NCI-H146 (cell line): Measurements from ENCODE around the gene IL1RAPL1.

Experiments
- DNase-seq: peaks from one replicate; lab custom pipeline; 2025; lab: John Stamatoyannopoulos, UW

Gene IL1RAPL1

DNA sequence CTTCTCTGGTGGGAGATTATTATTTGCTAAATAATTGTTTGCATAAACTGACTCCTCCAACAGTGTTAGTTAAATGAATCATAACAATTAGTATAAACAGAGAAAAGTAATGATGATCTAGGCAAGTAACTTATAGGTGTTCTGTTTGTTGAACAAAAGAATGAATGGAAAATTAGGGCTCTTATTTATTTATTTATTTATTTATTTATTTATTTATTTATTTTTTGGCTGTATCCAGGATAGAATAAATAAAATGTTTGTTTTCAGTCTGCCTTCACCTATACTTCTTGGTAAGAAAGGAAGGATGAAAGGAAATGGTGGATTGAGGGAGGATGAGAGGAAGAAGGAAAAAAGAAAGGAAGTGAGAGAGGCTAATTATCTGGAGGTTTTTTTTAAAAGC is 1066.5 kb downstream of the IL1RAPL1 start:
- no peak for DNase-seq

DNA sequence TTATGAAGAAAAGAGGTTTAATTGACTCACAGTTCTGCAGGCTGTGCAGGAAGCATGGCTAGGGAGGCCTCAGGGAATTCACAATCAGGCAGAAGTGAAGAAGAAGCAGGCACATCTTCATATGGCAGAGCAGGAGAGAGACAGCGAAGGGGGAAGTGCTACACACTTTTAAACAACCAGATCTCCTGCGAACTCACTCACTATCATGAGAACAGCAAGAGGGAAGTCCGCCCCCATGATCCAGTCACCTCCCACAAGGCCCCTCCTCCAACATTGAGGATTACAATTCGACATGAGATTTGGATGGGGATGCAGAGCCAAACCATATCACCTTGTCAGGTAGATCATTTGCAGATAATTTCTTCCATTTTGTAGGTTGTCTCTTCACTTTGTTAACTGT is 1072.7 kb downstream of the IL1RAPL1 start:
- no peak for DNase-seq

DNA sequence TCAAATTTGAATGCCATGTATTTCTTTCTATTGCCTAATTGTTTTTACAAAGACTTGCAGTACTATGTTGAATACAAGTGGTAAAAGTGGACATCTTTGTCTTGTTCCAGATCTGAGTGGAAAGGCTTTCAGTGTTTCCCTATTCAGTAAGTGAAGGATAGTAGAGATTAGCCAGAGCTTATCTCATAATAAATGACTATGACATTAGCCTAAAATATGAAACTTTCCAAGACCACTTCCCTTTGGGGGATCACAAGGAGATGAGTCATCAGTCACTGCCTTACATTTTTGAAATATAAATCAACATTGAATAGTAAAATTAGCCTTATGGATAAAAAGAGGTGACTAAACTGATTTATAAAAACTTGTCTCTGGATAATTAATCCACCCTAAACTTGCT is 1074.0 kb downstream of the IL1RAPL1 start:
- DNase-seq = no peak

DNA sequence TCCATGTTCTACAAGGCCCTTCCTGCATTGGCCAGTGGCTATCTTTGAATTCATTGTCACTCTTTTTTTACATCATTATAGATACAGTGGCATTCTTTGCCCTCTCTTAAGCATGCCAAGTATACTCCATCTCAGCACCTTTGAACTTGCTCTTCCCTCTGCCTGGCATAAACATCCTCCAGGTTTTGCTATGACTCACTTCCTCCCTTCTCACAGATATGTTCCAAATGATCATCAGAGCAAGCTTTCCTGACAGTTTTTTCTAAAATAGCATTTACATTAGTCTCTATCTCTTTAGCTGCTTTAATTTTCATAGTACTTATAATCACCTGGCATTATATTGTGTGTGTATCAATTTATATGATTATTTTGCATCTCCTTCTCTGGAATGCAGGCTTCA is 1074.9 kb downstream of the IL1RAPL1 start:
- DNase-seq = no peak

DNA sequence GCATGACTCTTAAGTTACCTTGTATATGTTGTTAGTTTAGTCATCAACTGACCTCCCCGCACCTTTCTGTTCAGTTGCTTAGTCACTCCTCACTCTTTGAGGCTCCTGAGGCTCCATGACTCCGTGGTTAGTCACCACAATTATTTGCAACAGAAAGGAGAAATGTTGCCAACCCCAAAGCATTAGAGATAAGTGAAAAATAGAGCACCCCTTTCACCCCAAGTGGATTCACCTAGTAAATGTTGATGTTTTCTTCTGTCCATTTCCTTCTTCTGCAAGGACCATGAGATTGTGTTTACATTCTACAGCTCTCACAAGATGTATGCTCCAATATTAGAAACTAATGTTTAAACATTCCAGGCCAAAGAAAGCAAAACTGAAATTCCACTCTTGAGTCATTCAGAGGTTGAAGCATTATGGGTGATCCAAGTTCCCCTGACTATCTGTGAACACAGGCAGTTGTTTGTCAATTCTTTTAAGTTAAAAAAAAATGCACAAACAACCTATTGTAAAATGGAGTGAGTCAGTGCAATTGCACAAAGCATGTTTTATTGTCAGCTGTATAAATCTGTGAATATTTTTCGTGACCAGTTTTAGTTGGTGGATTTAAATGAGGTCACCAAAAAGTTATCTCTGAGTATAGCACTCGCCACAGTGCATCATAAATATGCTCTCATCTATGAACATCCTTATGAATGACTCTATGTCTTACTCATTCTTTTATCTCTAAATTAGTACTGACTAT is 1075.7 kb downstream of the IL1RAPL1 start:
- no peak for DNase-seq

DNA sequence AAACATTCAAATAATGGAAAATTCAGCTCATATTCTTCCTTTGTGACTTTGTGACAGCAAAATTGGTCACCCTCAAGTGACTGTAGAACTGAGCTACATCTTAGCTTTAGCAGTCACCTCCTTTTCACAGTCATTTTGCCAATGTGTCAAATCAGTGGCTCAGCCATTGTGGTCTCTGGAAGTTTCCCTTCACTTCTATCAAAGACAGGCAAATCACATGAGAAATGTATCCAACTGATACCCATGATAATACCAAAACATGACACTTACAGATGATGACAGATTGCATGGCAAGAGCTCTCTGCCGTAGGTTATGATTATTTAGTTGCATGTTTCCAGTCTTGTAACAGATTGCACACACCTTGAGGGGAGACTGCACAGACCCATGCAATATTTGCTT is 1078.3 kb downstream of the IL1RAPL1 start:
- no peak for DNase-seq

DNA sequence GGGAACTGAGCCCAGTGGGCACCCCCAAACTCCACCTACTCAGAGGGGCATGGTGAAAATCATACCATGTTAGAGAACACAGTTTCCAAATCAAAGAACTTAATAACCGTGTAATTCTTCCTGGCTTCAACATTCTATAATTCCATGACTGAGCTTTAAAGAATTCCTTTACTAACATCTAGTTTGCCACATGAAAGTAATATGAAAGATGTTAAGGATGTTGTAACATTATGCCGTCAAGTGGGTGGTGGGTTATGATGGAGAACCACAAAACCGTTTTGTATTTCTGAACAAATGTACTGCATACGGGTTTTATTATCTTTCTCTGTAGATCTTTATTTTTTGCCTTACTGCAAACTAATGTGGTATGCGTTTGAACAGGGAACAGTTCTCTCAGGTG is 1079.1 kb downstream of the IL1RAPL1 start:
- DNase-seq = no peak

DNA sequence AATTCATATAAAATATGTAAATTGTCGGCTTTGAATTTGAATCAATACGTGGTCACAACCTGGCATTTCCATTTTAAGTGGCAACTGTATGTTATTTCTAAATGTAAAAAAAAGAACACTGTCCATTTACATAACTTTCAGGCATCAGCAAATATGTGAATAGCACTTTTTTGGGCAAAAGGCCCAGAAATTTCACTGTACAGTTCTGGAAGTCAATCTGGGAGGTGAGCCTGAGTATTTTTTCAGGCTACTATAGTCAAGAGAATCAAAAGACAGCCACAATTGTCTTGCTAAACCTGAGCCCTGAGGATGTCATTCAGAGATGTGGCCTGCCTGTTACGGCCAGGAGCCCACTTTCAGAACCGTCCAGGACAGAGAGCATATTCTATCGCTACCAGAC is 1084.2 kb downstream of the IL1RAPL1 start:
- DNase-seq = no peak

DNA sequence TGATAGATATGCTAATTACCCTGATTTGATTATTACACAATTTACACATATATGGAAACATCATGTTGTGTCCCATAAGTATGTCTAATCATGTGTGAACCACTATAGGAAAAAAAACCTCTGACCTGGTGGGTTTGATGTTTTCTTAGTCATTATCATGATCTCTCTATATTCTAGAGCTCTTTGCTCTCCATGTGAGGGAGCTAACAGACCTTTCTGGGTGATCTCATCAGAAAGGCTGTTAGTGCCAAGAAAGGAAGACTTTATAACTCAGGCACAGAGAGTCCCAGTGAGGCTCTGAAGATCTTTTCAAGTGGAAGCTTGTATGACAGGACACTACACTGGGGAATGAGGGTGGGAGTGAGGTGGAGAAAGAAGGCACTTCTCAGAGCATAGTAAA is 1100.4 kb downstream of the IL1RAPL1 start:
- no peak for DNase-seq

DNA sequence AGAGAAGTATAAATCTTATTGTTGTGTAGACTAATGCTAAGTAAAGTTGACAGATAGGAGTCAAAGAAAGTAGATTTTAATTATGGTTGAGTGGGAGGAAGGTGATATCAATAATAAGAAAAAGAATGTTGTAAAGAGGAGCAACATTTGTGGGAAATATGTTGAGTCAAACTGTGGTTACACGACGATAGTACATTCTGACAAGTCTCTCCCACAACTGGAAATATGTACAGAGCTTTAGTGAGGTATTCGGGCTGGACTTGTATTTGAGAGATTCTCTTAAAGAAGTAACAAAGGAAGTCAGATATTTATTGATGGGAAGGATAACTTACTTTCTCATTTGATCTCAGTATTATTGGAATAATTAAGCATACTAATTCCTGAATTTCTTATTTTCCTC is 1102.8 kb downstream of the IL1RAPL1 start:
- DNase-seq = no peak

DNA sequence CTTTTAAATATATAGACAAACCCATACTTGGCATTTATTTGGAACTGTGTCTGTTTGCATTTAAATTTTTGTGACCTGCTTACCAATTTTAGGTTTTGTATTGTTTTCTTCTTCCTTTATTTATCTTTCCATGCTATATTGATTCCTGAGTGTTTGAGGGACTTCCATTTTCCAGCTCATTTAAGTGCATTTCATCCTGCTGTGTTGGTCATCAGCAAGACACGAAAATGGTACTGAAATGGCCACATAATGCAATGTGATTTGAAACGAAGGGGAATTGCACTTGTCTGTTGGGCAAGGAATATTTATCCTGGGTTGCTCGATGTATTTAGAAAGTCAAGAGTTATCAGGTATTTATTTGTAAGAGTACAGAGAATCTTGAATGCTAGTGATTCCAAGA is 1103.8 kb downstream of the IL1RAPL1 start:
- no peak for DNase-seq

DNA sequence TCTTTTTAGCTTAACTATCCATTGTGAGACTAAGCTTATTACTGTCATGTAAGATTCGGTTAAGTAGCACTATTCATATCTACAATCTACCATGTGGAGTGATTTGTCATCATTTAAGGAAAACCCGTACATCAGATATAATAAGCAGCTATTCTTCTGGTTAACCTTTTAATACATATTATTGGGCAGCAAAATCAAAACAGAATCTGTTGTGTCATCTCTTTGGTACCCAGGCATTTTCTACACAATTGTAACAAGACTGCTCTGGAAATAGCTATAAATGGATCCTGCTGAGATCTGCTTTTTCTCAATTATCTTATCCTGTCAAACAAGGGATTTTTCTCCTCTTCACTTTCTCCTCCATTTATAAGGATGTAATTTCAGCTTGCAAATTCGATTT is 1106.7 kb downstream of the IL1RAPL1 start:
- no peak for DNase-seq

DNA sequence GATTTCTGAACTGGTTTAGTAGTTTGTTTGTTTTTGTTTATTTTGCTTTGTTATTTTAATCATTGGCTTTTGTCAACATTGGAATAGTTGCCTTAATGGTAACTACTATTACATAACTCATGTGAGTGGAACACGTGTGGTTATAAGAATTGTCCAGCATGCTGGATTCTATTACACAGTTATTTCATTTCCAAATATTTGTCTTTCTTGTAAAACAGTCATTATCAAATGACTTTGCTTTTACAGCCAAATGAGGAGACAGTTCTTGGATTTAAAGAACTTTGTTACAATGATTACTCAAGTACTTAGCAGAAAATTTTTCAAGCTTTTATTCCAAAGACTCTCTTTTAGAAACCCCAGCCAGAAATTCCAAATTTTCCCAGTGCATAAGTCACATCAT is 1112.0 kb downstream of the IL1RAPL1 start:
- no peak for DNase-seq

DNA sequence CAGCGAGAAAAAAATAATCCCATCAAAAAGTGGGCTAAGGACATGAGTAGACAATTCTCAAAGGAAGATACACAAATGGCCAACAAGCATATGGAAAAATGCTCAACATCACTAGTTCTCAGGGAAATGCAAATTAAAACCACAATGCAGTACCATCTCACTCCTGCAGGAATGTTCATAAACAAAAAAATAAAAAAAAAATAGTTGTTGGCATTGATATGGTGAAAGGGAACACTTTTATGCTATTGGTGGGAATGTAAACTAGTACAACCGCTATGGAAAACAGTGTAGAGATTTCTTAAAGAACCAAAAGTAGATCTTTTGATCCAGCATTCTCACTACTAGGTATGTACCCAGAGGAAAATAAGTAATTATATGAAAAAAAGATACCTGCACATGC is 1119.8 kb downstream of the IL1RAPL1 start:
- DNase-seq = no peak

DNA sequence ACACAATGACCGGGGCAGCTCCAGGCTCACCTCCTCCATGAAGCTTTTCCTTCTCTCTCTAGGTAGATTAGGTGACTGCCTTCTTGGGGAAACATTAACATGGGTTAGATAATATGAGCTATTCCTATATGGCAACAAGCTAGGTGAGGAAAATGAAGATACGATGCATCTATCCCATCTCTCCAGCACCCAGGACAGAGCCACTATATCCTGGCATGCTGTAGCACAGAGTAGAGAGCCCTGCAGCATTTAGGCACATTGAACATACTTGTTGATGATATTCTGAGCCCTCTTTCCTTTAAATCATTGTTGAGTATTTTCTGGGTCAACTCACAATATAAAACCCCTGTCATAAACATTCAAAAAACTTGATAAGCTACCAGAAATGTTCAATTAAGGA is 1133.9 kb downstream of the IL1RAPL1 start:
- DNase-seq = no peak

DNA sequence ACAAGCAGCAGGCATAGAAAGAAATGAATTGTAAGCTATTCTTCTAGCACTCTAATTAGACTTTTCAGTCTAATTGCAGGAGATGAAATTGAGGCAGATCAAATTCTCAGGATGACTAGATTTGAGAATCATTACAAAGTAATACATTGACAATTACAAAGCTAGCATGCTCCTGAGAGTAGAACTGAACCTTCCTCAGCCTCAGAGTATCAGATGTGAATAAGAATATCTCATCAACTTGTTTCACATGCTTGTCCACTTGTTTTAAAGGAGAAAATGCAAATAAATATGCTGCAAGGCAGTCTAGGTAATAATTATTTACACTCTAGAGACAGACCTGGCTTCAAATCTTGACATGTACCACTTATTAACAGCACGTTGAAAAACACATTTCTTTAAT is 1137.1 kb downstream of the IL1RAPL1 start:
- no peak for DNase-seq

DNA sequence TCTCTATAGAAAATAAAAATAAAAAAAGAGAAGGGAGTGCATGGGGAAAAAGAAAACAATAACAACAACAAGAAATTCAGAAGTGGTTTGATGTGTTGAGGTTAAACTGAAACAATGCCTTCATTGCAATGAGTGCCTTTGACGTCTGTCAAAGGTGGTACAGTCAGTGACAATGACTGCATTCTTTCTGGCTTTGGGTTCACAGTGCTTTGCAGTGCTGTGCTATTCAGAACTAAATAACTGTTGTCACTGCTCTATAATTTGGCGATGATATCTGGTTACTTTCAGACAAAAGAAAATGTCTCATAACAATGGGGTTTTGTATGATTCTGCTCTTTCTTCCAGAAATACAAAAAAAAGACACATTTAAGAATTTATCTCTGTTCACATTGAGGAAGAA is 1139.6 kb downstream of the IL1RAPL1 start:
- no peak for DNase-seq

DNA sequence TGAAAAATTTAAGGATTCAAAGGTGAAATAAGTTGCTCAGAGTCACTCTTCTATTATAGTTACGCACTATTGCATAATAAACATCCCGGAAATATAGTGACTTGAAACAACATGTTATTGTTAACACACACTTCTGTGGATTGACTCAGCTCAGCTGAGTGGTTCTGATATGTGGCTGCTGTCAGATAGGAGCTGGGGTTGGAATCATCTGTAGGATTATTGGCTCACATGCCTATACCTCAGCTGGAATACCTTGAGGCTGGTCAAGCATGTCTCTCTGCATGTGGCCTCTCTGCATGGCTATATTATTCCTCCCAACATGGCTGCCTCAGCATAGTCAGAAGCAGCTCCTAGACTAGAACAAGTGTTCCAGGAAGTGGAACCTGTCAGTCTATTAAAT is 1141.4 kb downstream of the IL1RAPL1 start:
- DNase-seq = no peak

DNA sequence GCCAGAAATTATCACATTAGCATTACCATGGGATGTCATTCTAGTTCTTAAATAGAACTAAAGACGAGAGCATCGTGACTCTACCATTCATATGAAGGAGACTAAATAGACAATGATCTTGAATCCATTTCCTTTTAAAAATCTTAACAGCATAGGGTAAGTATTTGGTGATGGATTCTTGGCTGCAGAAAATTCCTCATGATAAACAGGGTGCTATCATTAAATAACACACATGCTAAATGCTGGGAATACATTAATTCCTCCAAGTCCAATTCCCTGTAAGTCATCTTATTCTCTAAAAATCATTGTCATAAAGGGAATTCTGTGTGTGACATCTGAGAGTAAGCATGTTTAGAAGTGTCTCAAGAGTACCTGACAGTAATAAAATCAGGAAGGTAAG is 1157.7 kb downstream of the IL1RAPL1 start:
- DNase-seq = no peak

DNA sequence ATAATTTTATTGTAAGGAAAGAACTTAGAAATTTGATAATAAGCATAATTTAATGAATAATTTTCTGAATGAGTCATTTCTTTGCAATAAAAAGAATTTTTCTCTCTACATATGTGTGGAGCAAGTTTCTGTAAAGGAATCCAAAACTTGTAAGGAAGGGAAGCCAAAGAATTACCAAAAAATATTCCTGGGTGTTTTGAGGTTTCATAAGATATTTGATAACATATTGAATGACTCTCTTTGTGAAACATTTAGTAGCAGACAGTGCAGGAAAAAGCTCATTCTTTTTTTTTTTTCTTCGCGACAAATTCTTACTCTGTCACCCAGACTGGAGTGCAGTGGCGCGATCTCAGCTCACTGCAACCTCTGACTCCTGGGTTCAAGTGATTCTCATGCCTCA is 1159.1 kb downstream of the IL1RAPL1 start:
- DNase-seq = no peak

DNA sequence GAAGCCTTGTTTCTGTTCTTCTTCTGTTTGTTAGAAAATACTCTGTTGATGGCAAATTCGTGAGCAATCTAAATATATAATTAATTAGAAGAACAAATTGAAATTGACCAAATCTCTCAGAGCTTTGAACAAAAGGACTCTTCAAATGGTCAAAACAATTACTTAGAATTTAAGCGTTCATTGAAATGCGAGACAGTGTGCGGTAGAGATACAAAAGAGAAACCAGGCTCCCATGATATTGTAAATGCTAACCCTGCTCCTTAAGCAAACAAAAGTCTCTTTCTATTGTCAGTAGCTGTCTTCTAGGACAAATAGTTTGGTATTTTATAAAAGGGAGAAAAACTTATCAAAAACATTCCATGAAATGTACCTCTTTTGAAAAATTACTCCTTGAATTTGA is 1174.8 kb downstream of the IL1RAPL1 start:
- DNase-seq = no peak

DNA sequence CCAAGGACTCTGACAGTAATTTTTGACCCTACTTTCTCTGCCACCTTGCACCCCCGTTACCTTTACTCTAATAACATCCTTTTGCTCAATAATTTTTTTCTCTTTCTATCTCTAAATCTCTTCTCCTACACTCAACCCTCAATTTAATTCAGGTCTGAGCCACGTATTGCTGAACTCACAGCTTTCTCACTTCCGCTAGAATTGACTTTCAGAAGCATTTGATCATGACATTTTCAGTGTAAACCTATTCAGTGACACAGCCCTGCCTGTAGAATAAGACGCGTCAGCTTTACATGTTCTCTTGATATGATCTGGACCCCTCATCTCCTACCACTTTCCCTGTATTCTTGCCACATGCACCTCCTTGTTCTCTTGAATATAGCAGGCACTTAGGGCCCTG is 1188.6 kb downstream of the IL1RAPL1 start:
- DNase-seq = no peak

DNA sequence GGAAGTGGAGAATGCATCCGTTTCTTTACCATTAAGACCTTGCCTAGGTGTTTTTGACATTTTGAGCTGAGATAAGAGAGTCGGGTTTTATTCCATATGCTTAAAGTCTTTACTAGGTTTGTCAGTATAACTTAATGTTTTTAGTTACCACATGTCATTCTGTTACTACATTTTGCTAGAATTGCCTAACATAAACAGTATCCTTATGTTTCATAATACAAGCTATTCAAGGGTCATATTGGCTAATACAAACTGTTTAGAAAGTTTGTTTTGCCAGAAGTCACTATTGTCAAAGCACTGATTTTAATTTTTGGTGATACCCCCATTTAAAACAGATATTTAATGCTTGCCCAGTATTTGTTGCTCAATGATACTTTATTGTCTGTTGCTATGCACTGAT is 1200.4 kb downstream of the IL1RAPL1 start:
- DNase-seq = no peak

DNA sequence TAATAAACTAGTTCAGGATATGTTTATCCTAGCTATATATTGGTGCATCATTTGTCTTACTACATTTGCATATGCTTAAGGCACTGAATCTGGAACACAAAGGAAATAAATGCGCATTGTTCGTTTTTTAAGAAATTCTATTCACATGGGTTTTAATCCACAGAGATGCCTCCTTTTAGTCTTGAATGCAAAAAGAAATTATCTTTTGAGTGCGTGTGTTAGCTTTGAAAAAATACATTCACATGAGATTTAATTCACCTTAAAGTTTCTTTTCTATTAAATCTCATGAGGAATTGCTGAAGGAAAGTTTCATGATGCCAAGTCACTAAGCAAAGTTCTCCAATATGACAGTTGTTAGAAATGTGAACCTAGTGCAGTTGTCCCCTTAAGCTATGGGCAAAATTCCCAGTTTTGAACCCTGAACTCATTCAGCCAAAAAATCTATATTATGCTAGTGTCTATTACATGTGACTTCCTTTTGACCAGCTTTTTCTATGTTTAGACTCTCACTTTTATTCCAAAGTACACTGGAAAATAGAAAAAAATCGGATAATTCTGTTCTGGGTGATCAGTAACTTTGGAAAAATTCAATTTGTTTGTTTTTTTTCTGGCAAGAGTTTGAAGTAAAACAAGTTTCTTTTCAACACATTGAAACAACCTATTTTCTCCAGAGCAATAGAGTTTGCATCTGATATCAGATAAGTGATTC is 1201.9 kb downstream of the IL1RAPL1 start:
- no peak for DNase-seq
